Epithelial cell of esophagus (primary cell): ENCODE results near the gene BRD3.

ENCODE experiments used
- DNase-seq: peaks from one replicate; pipeline ENCODE4 v3.0.0; 2010; ENCODE audit warnings: low read depth
- H3K4me3 ChIP-seq: 2 replicates; pipeline ENCODE4 v1.5.1; 2011; ENCODE audit warnings: mild to moderate bottlenecking, low read length, control low read depth
- TF ChIP-seq, protein P1 (sequence below): IDR thresholded peaks from 2 replicates; pipeline ENCODE4 v1.5.1; 2011; ENCODE audit warnings: low read depth, mild to moderate bottlenecking, low read length, control low read depth, inconsistent platforms; ENCODE audit not compliant: insufficient read depth; ENCODE audit errors: missing control alignments

BRD3 gene

DNA sequence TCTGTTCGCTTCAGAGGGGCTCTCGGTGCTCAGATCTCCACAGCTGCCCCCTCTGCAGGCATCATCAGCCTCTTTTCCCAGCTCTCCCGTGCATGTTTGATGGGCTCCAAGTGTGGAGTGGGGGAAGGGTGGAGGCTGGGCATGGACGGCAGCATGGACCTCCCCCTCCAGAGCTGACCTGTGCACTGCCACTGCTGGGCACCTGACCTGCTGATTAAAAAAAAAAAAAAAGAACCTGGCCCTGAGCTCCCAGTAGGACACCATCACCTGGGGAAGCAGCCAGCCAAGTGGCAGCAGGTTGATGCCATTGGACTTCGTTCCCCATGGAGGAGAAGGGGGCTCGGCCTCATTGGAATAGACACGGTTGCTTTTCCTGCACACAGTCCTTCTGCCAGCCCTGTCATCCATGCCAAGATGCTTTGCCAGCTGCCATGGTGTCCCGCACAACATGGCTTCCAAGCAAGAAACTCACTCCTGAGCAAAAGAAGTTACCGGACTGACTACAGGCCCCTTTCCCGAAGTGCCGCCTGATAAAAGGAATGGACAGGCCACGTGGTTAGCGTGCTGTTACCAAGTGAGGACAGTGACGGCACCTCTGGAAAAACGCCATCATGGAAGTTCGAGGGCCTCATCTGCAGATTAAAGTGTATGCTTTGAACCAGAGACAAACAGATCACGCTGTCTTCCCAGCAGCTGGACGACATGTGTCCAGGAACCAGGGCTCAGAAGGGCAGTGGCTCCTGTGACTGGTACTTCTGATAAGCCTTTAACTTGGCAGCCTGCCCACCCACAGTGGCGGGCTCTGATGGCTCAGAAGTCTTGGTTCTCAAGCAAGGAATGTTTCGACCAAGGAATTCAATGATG is 57.3 kb downstream of the BRD3 start:
- no peak overlapping the region for H3K4me3 ChIP-seq
- no peak for DNase-seq
- TF ChIP-seq, protein P1, sequence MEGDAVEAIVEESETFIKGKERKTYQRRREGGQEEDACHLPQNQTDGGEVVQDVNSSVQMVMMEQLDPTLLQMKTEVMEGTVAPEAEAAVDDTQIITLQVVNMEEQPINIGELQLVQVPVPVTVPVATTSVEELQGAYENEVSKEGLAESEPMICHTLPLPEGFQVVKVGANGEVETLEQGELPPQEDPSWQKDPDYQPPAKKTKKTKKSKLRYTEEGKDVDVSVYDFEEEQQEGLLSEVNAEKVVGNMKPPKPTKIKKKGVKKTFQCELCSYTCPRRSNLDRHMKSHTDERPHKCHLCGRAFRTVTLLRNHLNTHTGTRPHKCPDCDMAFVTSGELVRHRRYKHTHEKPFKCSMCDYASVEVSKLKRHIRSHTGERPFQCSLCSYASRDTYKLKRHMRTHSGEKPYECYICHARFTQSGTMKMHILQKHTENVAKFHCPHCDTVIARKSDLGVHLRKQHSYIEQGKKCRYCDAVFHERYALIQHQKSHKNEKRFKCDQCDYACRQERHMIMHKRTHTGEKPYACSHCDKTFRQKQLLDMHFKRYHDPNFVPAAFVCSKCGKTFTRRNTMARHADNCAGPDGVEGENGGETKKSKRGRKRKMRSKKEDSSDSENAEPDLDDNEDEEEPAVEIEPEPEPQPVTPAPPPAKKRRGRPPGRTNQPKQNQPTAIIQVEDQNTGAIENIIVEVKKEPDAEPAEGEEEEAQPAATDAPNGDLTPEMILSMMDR = no peak

DNA sequence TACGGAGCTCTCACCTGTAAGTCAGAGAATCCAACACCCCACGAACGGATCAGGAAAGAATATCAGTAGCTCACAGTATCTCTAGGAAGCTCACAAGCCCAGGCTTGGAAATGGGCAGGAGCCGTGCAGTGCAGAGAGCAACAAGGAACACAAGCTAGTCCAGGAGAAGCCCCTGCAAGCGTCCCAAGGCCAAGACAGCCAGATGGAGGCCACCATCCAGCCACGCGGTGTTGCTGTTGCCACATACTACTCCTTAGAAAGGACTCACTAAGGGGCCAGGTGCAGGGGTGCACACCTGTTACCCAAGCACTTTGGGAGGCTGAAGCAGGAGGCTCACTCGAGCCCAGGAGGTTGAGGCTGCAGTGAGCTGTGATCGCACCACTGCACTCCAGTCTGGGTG is 60.3 kb downstream of the BRD3 start:
- DNase-seq = no peak

DNA sequence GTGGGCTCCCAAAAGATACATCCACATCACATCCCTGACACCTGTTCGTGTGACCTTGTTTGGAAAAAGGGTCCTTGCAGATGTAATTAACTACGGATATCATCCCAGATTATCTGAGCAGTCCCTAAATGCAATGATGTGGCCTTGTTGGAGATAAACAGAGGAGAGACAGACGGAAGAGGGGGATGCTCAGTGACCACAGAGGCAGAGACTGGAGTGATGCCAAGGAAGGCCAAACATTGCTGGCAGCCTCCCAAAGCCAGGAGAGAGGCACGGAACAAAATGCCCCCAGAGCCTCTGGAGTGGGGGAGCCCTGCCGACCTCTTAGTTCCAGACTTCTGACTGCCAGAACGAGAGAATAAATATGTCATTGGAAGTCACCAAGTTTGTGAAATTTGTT is 60.7 kb downstream of the BRD3 start:
- DNase-seq = no peak
- H3K4me3 ChIP-seq = no peak overlapping the region
- TF ChIP-seq, protein P1 = no peak

More for the DNA sequence above, 60.3 kb downstream of the BRD3 start:
- no peak overlapping the region for H3K4me3 ChIP-seq
- TF ChIP-seq, protein P1 = no peak

DNA sequence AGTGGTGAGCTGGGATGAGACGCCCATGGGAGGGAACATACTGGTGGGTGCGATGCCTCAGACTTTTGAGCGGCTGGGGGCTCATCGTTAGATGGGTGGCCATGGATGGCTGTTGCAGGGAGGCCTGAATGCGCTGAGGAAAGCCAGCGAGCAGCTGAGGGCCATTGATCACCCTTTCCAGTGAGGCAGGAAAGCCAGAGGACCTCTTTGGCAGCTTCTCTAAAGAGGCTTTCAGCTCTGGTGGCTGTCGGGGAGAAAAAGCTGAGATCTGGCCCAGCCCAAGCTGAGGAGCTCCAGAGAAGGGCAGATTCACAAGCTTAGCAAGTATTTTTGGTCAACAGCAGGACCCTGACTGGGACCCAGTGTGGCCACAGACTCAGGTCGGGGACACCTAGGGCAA is 62.4 kb downstream of the BRD3 start:
- H3K4me3 ChIP-seq = no peak overlapping the region
- no peak for DNase-seq
- TF ChIP-seq, protein P1 = no peak

DNA sequence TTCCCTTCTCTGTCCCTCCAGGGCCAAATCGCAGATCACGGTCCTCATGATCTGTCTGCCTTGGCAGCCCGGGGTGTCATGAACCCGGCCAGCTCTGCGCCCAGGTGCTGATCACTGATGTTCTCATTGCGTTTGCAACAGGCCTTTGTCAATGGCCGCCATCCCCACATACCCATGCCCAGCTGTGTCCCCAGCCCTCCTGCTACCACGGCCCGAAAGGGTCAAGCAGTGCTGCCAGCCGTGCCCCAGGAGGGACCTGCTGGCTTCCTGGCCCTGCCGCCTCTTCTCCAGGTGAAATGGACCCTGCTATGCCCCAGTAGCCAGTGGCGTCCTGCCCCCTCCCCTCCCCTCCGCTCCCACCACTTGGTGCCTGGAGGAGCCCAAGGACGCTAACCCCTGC is 62.9 kb downstream of the BRD3 start:
- TF ChIP-seq, protein P1 = no peak
- H3K4me3 ChIP-seq = no peak overlapping the region
- DNase-seq = no peak

DNA sequence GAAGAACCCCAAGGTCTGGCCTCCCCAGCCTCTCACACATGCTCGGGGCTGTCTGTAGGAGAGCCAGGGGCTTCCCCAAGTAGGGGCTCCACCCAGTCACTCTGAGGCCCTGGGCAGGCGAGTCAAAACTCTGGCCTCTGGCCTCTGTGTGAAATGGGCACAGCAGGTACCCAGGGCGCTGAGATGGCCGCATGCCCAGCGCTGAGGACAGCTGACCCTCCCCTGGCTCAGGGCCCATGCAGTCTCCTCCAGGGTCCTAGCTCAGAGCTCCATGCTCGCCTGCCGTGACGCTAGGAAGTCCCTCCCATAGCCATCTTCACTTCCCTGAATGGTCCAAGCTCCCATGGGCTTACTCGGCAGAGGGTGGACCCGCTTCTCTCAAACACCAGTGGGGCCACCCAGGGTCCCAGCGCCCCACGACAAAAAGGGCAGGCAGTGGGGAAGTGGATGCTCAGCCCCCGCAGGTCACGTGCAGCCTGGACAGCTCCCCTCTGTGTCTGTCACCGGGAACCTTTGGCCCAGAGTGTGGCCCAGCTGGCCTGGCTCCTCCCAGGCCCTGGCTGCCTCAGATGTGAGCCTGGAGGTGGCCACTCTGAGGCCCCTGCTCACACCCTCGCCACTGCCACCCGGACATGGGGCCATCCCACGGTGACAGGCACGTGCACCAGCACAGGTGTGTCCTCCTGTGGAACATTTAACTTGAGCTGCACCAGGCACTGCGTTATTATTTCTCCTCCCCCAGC is 63.5 kb downstream of the BRD3 start:
- TF ChIP-seq, protein P1 = no peak
- no peak for DNase-seq
- H3K4me3 ChIP-seq = no peak overlapping the region
